ENCODE data around the gene SPTBN5.

The SPTBN5 gene

DNA sequence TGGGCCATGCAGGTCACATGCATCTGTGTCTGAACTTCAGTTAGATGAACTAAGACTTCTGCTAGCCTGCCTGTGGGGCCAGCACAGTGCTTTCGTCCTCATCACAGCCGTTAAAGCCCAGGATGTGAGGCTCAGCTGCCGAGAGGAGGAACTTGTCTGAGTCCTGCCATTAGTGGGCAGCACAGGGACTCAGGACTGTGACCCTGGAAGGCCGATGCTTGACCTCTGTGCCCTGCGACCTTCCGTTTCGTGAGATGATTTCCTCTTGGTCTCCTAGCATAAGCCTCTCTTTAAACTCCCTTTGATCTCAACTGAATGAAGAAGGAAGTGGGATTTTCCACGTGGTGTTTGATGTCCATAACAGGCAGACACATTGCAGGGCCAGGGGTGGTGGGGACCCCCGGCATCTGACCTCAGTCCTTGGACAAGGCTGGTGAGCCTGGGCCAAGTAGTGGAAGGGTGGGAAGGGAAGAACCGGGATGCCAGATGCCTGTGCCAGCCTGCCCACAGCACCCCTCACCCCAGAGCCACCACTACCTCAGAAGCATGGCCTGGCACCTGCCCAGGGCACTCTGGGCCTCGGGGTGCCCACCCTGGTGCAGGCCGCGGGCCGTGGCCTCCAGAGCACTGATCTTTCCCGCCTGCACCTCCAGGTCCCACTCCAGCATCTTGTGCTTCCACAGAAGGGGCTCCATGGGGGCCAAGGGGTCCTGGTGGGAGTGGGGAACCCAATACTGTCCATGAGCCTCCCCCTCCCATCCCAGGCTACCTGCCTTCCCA is 33.6 kb downstream of the SPTBN5 start:
- no peak for ATAC-seq
- TF ChIP-seq ZNF70 (CRISPR knock-in tag; IDR thresholded peaks at IDR 0.05): no peak
- TF ChIP-seq ZFP3 (CRISPR knock-in tag; IDR thresholded peaks at IDR 0.05): no peak
- TF ChIP-seq TOX (CRISPR knock-in tag; IDR thresholded peaks at IDR 0.05; ENCODE audit: borderline replicate concordance): no peak
- TF ChIP-seq OSR1 (CRISPR knock-in tag; IDR thresholded peaks at IDR 0.05): no peak
- TF ChIP-seq, protein P1, sequence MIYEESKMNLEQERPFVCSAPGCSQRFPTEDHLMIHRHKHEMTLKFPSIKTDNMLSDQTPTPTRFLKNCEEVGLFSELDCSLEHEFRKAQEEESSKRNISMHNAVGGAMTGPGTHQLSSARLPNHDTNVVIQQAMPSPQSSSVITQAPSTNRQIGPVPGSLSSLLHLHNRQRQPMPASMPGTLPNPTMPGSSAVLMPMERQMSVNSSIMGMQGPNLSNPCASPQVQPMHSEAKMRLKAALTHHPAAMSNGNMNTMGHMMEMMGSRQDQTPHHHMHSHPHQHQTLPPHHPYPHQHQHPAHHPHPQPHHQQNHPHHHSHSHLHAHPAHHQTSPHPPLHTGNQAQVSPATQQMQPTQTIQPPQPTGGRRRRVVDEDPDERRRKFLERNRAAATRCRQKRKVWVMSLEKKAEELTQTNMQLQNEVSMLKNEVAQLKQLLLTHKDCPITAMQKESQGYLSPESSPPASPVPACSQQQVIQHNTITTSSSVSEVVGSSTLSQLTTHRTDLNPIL (CRISPR knock-in tag; IDR thresholded peaks at IDR 0.05; ENCODE audit: low read depth): no peak

DNA sequence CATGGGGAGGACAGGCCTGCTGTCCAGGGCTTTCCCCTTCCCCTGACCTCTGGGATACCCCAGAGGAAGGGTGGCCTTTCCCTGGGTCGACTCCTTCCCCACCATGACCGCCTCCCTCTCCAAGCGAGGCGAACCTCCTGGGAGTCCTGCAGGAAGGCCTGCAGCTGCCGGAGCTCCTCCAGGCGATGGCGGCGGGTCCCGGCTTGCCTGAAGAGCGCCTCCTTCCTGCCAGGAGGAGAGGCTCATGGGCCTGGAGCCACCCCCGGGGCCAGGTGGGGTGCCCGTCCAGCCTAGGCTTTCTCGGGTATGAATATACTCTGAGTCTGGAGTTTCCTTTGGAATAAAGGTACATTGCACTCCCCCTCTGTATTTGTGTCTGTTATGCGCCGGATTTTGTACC is 35.1 kb downstream of the SPTBN5 start:
- no peak for TF ChIP-seq TCF4 (CRISPR knock-in tag; IDR thresholded peaks at IDR 0.05; ENCODE audit: borderline replicate concordance)
- no peak for TF ChIP-seq ZNF565 (CRISPR knock-in tag; conservative IDR thresholded peaks at IDR 0.05; ENCODE audit: low read depth)
- no peak for TF ChIP-seq ISL1 (CRISPR knock-in tag; IDR thresholded peaks at IDR 0.05)
- no peak for TF ChIP-seq ARNTL (CRISPR knock-in tag; IDR thresholded peaks at IDR 0.05; ENCODE audit: borderline replicate concordance, low read depth)
- TF ChIP-seq, protein P2, sequence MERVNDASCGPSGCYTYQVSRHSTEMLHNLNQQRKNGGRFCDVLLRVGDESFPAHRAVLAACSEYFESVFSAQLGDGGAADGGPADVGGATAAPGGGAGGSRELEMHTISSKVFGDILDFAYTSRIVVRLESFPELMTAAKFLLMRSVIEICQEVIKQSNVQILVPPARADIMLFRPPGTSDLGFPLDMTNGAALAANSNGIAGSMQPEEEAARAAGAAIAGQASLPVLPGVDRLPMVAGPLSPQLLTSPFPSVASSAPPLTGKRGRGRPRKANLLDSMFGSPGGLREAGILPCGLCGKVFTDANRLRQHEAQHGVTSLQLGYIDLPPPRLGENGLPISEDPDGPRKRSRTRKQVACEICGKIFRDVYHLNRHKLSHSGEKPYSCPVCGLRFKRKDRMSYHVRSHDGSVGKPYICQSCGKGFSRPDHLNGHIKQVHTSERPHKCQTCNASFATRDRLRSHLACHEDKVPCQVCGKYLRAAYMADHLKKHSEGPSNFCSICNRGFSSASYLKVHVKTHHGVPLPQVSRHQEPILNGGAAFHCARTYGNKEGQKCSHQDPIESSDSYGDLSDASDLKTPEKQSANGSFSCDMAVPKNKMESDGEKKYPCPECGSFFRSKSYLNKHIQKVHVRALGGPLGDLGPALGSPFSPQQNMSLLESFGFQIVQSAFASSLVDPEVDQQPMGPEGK (CRISPR knock-in tag; IDR thresholded peaks at IDR 0.05; ENCODE audit: borderline replicate concordance): no peak
- no peak for TF ChIP-seq TSHZ2 (CRISPR knock-in tag; IDR thresholded peaks at IDR 0.05)
- no peak for ATAC-seq

GRCh38 chr15:41857316-41857715 is 36.5 kb downstream of the SPTBN5 start:
- no peak for ATAC-seq
- TF ChIP-seq ZNF70 (CRISPR knock-in tag; IDR thresholded peaks at IDR 0.05) (no peak), ESRRG (CRISPR knock-in tag; IDR thresholded peaks at IDR 0.05) (no peak), BACH2 (CRISPR knock-in tag; IDR thresholded peaks at IDR 0.05; ENCODE audit: borderline replicate concordance) (no peak), SNAI2 (CRISPR knock-in tag; IDR thresholded peaks at IDR 0.05) (no peak), POU6F1 (CRISPR knock-in tag; IDR thresholded peaks at IDR 0.05; ENCODE audit: borderline replicate concordance, low read depth) (no peak), OSR1 (CRISPR knock-in tag; IDR thresholded peaks at IDR 0.05) (no peak), RARB (CRISPR knock-in tag; IDR thresholded peaks at IDR 0.05) (no peak), ZFP30 (CRISPR knock-in tag; IDR thresholded peaks at IDR 0.05) (no peak), PPARA (CRISPR knock-in tag; IDR thresholded peaks at IDR 0.05; ENCODE audit: borderline replicate concordance) (no peak), TCF4 (CRISPR knock-in tag; IDR thresholded peaks at IDR 0.05; ENCODE audit: borderline replicate concordance) (no peak), ZNF8 (CRISPR knock-in tag; IDR thresholded peaks at IDR 0.05) (no peak), ARNTL (CRISPR knock-in tag; IDR thresholded peaks at IDR 0.05; ENCODE audit: borderline replicate concordance, low read depth) (no peak), GLIS3 (CRISPR knock-in tag; IDR thresholded peaks at IDR 0.05) (no peak), TOX (CRISPR knock-in tag; IDR thresholded peaks at IDR 0.05; ENCODE audit: borderline replicate concordance) (no peak), CSDC2 (CRISPR knock-in tag; IDR thresholded peaks at IDR 0.05) (no peak)
- TF ChIP-seq, protein P2 (CRISPR knock-in tag; IDR thresholded peaks at IDR 0.05; ENCODE audit: borderline replicate concordance): no peak
- TF ChIP-seq, protein P1 (CRISPR knock-in tag; IDR thresholded peaks at IDR 0.05; ENCODE audit: low read depth): no peak
